KOPT-K1 (cell line): ENCODE data around the gene NT5DC2.
"Not testable (repeated sequence)": the region's sequence is repeated elsewhere in the genome, so short reads cannot be mapped to it uniquely, and the experiment has no call there.

Experiments used
- H3K27ac ChIP-seq: fragments of 200-600 bp; sonication (generic); 2 replicates; pipeline ENCODE4 v1.5.1; 2016; ENCODE audit warnings: antibody characterized with exemption, mild to moderate bottlenecking, low read depth, low read length; ENCODE audit not compliant: poor library complexity, severe bottlenecking
- H3K36me3 ChIP-seq: fragments of 200-600 bp; sonication (generic); 2 replicates; pipeline ENCODE4 v1.5.1; 2017; ENCODE audit warnings: antibody characterized with exemption, mild to moderate bottlenecking, low read length, moderate library complexity; ENCODE audit not compliant: insufficient read depth
- H3K9me3 ChIP-seq: fragments of 200-600 bp; sonication (generic); 2 replicates; pipeline ENCODE4 v1.5.1; 2017; ENCODE audit warnings: antibody characterized with exemption, low read length, mild to moderate bottlenecking; ENCODE audit not compliant: insufficient read depth, poor library complexity, severe bottlenecking

The NT5DC2 gene

GRCh38 chr3:52531860-52532516, 1.7 kb downstream of the NT5DC2 start:
- no peaks in the 10 kb centered on the region for H3K9me3 ChIP-seq
- peak overlapping the region; percentile 66 for H3K27ac ChIP-seq
- H3K36me3 ChIP-seq: peaks cover 32% of the 10 kb centered on the region; the same call in 1 of the 2 replicates

- peaks cover 40% of the 10 kb centered on the region; the same call in 1 of the 2 replicates for H3K36me3 ChIP-seq
- no peaks in the 10 kb centered on the region for H3K9me3 ChIP-seq
- no peak overlapping the region for H3K27ac ChIP-seq
Measured at GRCh38 chr3:52530918-52531826, 2.5 kb downstream of the NT5DC2 start.

- Histone ChIP-seq H3K36me3 (peaks cover 52% of the 10 kb centered on the region; the same call in 1 of the 2 replicates), H3K27ac (no peak overlapping the region), H3K9me3 (no peaks in the 10 kb centered on the region)
Measured at GRCh38 chr3:52529376-52530333, 4.0 kb downstream of the NT5DC2 start.

GRCh38 chr3:52528586-52529375, 4.9 kb downstream of the NT5DC2 start:
- Histone ChIP-seq H3K36me3 (peaks cover 61% of the 10 kb centered on the region), H3K9me3 (no peaks in the 10 kb centered on the region), H3K27ac (no peak overlapping the region)

GRCh38 chr3:52527732-52528585, 5.7 kb downstream of the NT5DC2 start:
- Histone ChIP-seq H3K36me3 (peaks cover 69% of the 10 kb centered on the region), H3K27ac (no peak overlapping the region), H3K9me3 (no peaks in the 10 kb centered on the region)

- Histone ChIP-seq H3K36me3 (peaks cover 69% of the 10 kb centered on the region), H3K9me3 (no peaks in the 10 kb centered on the region), H3K27ac (no peak overlapping the region)
Measured at GRCh38 chr3:52527039-52527731, 6.5 kb downstream of the NT5DC2 start.

GRCh38 chr3:52526671-52527038, 7.0 kb downstream of the NT5DC2 start:
- H3K36me3 ChIP-seq: peaks cover 69% of the 10 kb centered on the region

GRCh38 chr3:52525680-52526561, 7.7 kb downstream of the NT5DC2 start:
- Histone ChIP-seq H3K36me3 (peaks cover 69% of the 10 kb centered on the region), H3K27ac (no peak overlapping the region), H3K9me3 (no peaks in the 10 kb centered on the region)

More at GRCh38 chr3:52526671-52527038, 7.0 kb downstream of the NT5DC2 start:
- H3K9me3 ChIP-seq, H3K27ac ChIP-seq: not testable (repeated sequence)

- Histone ChIP-seq H3K9me3 (no peaks in the 10 kb centered on the region), H3K27ac (no peak overlapping the region), H3K36me3 (peaks cover 66% of the 10 kb centered on the region)
Measured at GRCh38 chr3:52524752-52525679, 8.6 kb downstream of the NT5DC2 start.

GRCh38 chr3:52524258-52524751, 9.4 kb downstream of the NT5DC2 start:
- Histone ChIP-seq H3K36me3 (peaks cover 60% of the 10 kb centered on the region), H3K9me3 (no peaks in the 10 kb centered on the region), H3K27ac (no peak overlapping the region)
